Suprapubic skin (tissue), 4 donors: ENCODE results near the gene C3orf22. TPM values are rescaled to one million over a fixed set of nuclear protein-coding genes. Genes with fewer than 3 reads are reported as not detected.

Source experiments
- DNase-seq, 2 donors: peaks; one replicate each; pipeline ENCODE4 v3.0.0-alpha.2; 2019; ENCODE audit warnings: low spot score in 2 of 2
- H3K27ac ChIP-seq: fragments of 200-600 bp; sonication (generic); one replicate; pipeline ENCODE4 v1.5.1; 2019
- H3K27me3 ChIP-seq: fragments of 200-600 bp; sonication (generic); one replicate; pipeline ENCODE4 v1.5.1; 2019
- H3K36me3 ChIP-seq: fragments of 200-600 bp; sonication (generic); one replicate; pipeline ENCODE4 v1.5.1; 2019
- H3K4me1 ChIP-seq: fragments of 200-600 bp; sonication (generic); one replicate; pipeline ENCODE4 v1.5.1; 2019
- H3K4me3 ChIP-seq: fragments of 200-600 bp; sonication (generic); one replicate; pipeline ENCODE4 v1.5.1; 2019; ENCODE audit warnings: mild to moderate bottlenecking
- H3K9me3 ChIP-seq: fragments of 200-600 bp; sonication (generic); one replicate; pipeline ENCODE4 v1.5.1; 2019
- CTCF ChIP-seq, 2 donors: fragments of 200-600 bp in 1 of 2; fragments of 450-650 bp in 1 of 2; sonication (generic) in 1 of 2; IDR thresholded peaks; one replicate each; pipeline ENCODE4 v1.5.1; 2016 to 2019; ENCODE audit warnings: antibody characterized with exemption in 2 of 2, mild to moderate bottlenecking in 1 of 2, moderate library complexity in 1 of 2
- EP300 ChIP-seq: sonication (generic); formaldehyde crosslinking; IDR thresholded peaks from one replicate; pipeline ENCODE4 v1.6.1; 2017; ENCODE audit warnings: antibody characterized with exemption
- POLR2A ChIP-seq, 2 donors: fragments of 450-650 bp; IDR thresholded peaks; one replicate each; pipeline ENCODE4 v1.6.1; 2017; ENCODE audit warnings: antibody characterized with exemption in 2 of 2, mild to moderate bottlenecking in 2 of 2, moderate library complexity in 2 of 2
- POLR2AphosphoS5 ChIP-seq, 3 donors: sonication (generic); formaldehyde crosslinking; IDR thresholded peaks; one replicate each; pipeline ENCODE4 v1.6.1; 2017; ENCODE audit warnings: antibody characterized with exemption in 3 of 3
- WGBS: methylation state at CpG from one replicate; pipeline ENCODE4 v1.1.5; 2018; 5-methylcytosine and 5-hydroxymethylcytosine counted together
- total RNA-seq, 4 donors: library from RNA; depleted of rRNA; stranded (reverse); fragments of >200 nt; gene quantifications; one replicate each; pipeline ENCODE4 v1.1.0, GENCODE V29; 2016

The C3orf22 gene
- total RNA-seq, 4 donors from 2014 or later = not detected

- no peaks in the 10 kb centered on the region for H3K36me3 ChIP-seq
- H3K4me3 ChIP-seq = no peak overlapping the region
- no peak for TF ChIP-seq POLR2AphosphoS5 (IDR thresholded peaks at IDR 0.05)
- TF ChIP-seq CTCF (IDR thresholded peaks at IDR 0.05) = no peak
- no peak for TF ChIP-seq POLR2A (IDR thresholded peaks at IDR 0.05)
- no peak for TF ChIP-seq EP300
- no peaks in the 10 kb centered on the region for H3K9me3 ChIP-seq
- H3K4me1 ChIP-seq = no peaks in the 10 kb centered on the region
- H3K27ac ChIP-seq = no peak overlapping the region
- WGBS = 67% methylated on average over 9 of the region's 10 CpGs
- DNase-seq = peak; percentile 42 to 58
- no peaks in the 10 kb centered on the region for H3K27me3 ChIP-seq
Observed at GRCh38 chr3:126567696-126568438, 9.1 kb upstream of the C3orf22 start.

- Histone ChIP-seq H3K36me3 (no peaks in the 10 kb centered on the region), H3K27ac (no peak overlapping the region), H3K4me3 (no peak overlapping the region), H3K9me3 (no peaks in the 10 kb centered on the region), H3K27me3 (no peaks in the 10 kb centered on the region), H3K4me1 (no peaks in the 10 kb centered on the region)
- no peak for DNase-seq
- no peak for TF ChIP-seq POLR2A (IDR thresholded peaks at IDR 0.05)
- TF ChIP-seq CTCF (IDR thresholded peaks at IDR 0.05) = no peak
- TF ChIP-seq POLR2AphosphoS5 (IDR thresholded peaks at IDR 0.05) = no peak
- no peak for TF ChIP-seq EP300
- WGBS = 80% methylated on average over 2 of the region's 2 CpGs
Observed at GRCh38 chr3:126562737-126563276, 4.1 kb upstream of the C3orf22 start.

- DNase-seq = peak in 1 of 2 donors; percentile 35
- Histone ChIP-seq H3K4me1 (no peaks in the 10 kb centered on the region), H3K9me3 (no peaks in the 10 kb centered on the region), H3K36me3 (no peaks in the 10 kb centered on the region), H3K27ac (no peak overlapping the region), H3K4me3 (no peak overlapping the region), H3K27me3 (no peaks in the 10 kb centered on the region)
- TF ChIP-seq EP300 (no peak), POLR2A (IDR thresholded peaks at IDR 0.05) (no peak), CTCF (IDR thresholded peaks at IDR 0.05) (no peak), POLR2AphosphoS5 (IDR thresholded peaks at IDR 0.05) (no peak)
- WGBS = 71% methylated on average over 3 of the region's 6 CpGs
Observed at GRCh38 chr3:126557761-126558160, 971 bp downstream of the C3orf22 start.

GRCh38 chr3:126557415-126557745 is 1.4 kb downstream of the C3orf22 start:
- no peak overlapping the region for H3K4me3 ChIP-seq
- H3K36me3 ChIP-seq = no peaks in the 10 kb centered on the region
- H3K4me1 ChIP-seq = no peaks in the 10 kb centered on the region
- H3K9me3 ChIP-seq = no peaks in the 10 kb centered on the region
- H3K27ac ChIP-seq = no peak overlapping the region
- no peak for TF ChIP-seq EP300
- no peak for TF ChIP-seq POLR2A (IDR thresholded peaks at IDR 0.05)
- no peak for TF ChIP-seq POLR2AphosphoS5 (IDR thresholded peaks at IDR 0.05)
- TF ChIP-seq CTCF (IDR thresholded peaks at IDR 0.05) = no peak
- WGBS = 94% methylated on average over 7 of the region's 11 CpGs
- H3K27me3 ChIP-seq = no peaks in the 10 kb centered on the region
- peak; percentile 49 to 65 for DNase-seq

- no peaks in the 10 kb centered on the region for H3K36me3 ChIP-seq
- H3K4me1 ChIP-seq = no peaks in the 10 kb centered on the region
- H3K27ac ChIP-seq = no peak overlapping the region
- H3K27me3 ChIP-seq = no peaks in the 10 kb centered on the region
- no peak overlapping the region for H3K4me3 ChIP-seq
- peak; percentile 31 to 62 for DNase-seq
- 82% methylated on average over 8 of the region's 8 CpGs for WGBS
- no peaks in the 10 kb centered on the region for H3K9me3 ChIP-seq
- TF ChIP-seq POLR2AphosphoS5 (IDR thresholded peaks at IDR 0.05) = no peak
- TF ChIP-seq EP300 = no peak
- no peak for TF ChIP-seq CTCF (IDR thresholded peaks at IDR 0.05)
- TF ChIP-seq POLR2A (IDR thresholded peaks at IDR 0.05) = no peak
Observed at GRCh38 chr3:126556637-126557414, 1.9 kb downstream of the C3orf22 start.
